Calu3 (cell line): ENCODE results near the gene PRAMEF12. TPM values are rescaled to one million over a fixed set of nuclear protein-coding genes. Genes with fewer than 3 reads are reported as not detected.

Experiments used
- BruUV-seq: library from RNA; stranded (reverse); fragments of 400-500 nt; replicated peaks from 2 replicates; lab custom pipeline; 2021; lab: Mats Ljungman, UMichigan
- CTCF ChIA-PET: fragments of 300-600 bp; sonication (Branson Sonifier 250); formaldehyde crosslinking; loops from one replicate; lab custom pipeline; 2022; ENCODE audit warnings: antibody characterized with exemption; lab: Charles Lee
- DNase-seq: peaks from one replicate; pipeline ENCODE4 v3.0.0; 2022
- H3K27ac Mint-ChIP-seq: one replicate; pipeline ENCODE4 v1.8.0; 2022; ENCODE audit warnings: mixed read lengths; ENCODE audit not compliant: unreplicated experiment
- H3K27me3 Mint-ChIP-seq: one replicate; pipeline ENCODE4 v1.8.0; 2022; ENCODE audit warnings: mixed read lengths; ENCODE audit not compliant: unreplicated experiment
- H3K36me3 Mint-ChIP-seq: one replicate; pipeline ENCODE4 v1.8.0; 2022; ENCODE audit warnings: mild to moderate bottlenecking, moderate library complexity, mixed read lengths; ENCODE audit not compliant: insufficient read depth, unreplicated experiment
- H3K4me1 Mint-ChIP-seq: one replicate; pipeline ENCODE4 v1.8.0; 2022; ENCODE audit warnings: mild to moderate bottlenecking, low read depth, mixed read lengths; ENCODE audit not compliant: unreplicated experiment
- H3K4me3 Mint-ChIP-seq: one replicate; pipeline ENCODE4 v1.8.0; 2022; ENCODE audit warnings: mild to moderate bottlenecking, low read depth, moderate library complexity, mixed read lengths; ENCODE audit not compliant: unreplicated experiment
- H3K9me3 Mint-ChIP-seq: one replicate; pipeline ENCODE4 v1.8.0; 2022; ENCODE audit warnings: low read depth, mixed read lengths; ENCODE audit not compliant: unreplicated experiment
- CTCF ChIP-seq: fragments of 200-600 bp; IDR thresholded peaks from one replicate; pipeline ENCODE4 v1.8.0; 2022; ENCODE audit warnings: antibody characterized with exemption; ENCODE audit not compliant: unreplicated experiment
- intact Hi-C: fragments of 100-400 bp; cut with micrococcal nuclease; formaldehyde crosslinking; loops from one replicate; pipeline ENCODE4 v1.10.0; 2022; ENCODE audit not compliant: unreplicated experiment
- total RNA-seq: library from RNA; stranded (reverse); gene quantifications from 2 replicates; pipeline ENCODE4 v1.2.3, GENCODE V29; 2022

The PRAMEF12 gene
- total RNA-seq, 1 experiment from 2014 or later, result not detected

DNA sequence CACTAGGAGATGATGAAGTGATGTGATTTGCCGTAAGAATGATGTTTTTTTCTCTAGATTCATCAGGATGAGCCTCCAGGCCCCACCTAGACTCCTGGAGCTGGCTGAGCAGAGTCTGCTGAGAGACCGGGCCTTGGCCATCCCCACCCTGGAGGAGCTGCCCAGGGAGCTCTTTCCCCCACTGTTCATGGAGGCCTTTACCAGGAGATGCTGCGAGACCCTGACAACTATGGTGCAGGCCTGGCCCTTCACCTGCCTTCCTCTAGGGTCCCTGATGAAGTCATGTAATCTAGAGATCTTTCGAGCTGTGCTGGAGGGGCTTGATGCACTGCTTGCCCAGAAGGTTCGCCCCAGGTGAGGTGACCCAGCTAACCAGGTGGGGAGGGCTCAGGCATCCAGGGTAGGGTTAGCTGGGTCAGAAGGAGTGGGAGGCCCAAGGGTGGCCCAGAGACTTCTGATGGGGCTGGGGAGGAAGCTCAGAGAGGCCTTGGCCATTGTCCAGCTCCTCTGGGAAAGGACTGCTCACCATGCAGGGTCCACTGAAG is 1.3 kb downstream of the PRAMEF12 start:
- intact Hi-C loops, result no loop called here
- no peak for TF ChIP-seq CTCF
- no peak overlapping the region for H3K4me3 Mint-ChIP-seq
- no peak for DNase-seq
- H3K36me3 Mint-ChIP-seq, result no peaks in the 10 kb centered on the region
- peaks cover 99% of the 10 kb centered on the region for H3K27me3 Mint-ChIP-seq
- BruUV-seq, result no TSS peak
- CTCF ChIA-PET, result no interaction called here
- no peaks in the 10 kb centered on the region for H3K4me1 Mint-ChIP-seq
- no peak overlapping the region for H3K27ac Mint-ChIP-seq
- no peaks in the 10 kb centered on the region for H3K9me3 Mint-ChIP-seq

DNA sequence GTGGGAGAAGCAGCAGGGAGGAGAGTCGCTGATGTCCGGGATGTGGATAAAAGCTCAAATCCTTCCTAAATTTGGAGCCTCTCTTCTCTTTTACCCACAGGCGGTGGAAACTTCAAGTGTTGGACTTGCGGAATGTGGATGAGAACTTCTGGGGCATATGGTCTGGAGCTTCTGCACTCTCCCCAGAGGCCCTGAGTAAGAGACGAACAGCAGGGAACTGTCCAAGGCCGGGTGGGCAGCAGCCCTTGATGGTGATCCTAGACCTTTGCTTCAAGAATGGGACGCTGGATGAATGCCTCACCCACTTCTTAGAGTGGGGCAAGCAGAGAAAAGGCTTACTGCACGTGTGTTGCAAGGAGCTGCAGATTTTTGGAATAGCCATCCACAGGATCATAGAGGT is 1.9 kb downstream of the PRAMEF12 start:
- BruUV-seq, result no TSS peak
- DNase-seq, result no peak
- CTCF ChIA-PET, result no interaction called here
- Mint-ChIP-seq H3K27me3 (peaks cover 93% of the 10 kb centered on the region), H3K4me3 (no peak overlapping the region), H3K4me1 (no peaks in the 10 kb centered on the region), H3K36me3 (no peaks in the 10 kb centered on the region), H3K27ac (no peak overlapping the region), H3K9me3 (no peaks in the 10 kb centered on the region)
- intact Hi-C loops, result no loop called here
- TF ChIP-seq CTCF, result no peak

GRCh38 chr1:12776801-12777557 is 3.4 kb downstream of the PRAMEF12 start:
- CTCF ChIA-PET, result no interaction called here
- Mint-ChIP-seq H3K4me3 (no peak overlapping the region), H3K9me3 (no peaks in the 10 kb centered on the region), H3K27me3 (peaks cover 78% of the 10 kb centered on the region), H3K36me3 (no peaks in the 10 kb centered on the region), H3K4me1 (no peaks in the 10 kb centered on the region), H3K27ac (no peak overlapping the region)
- TF ChIP-seq CTCF, result no peak
- DNase-seq, result no peak
- intact Hi-C loops, result no loop called here
- BruUV-seq, result no TSS peak

DNA sequence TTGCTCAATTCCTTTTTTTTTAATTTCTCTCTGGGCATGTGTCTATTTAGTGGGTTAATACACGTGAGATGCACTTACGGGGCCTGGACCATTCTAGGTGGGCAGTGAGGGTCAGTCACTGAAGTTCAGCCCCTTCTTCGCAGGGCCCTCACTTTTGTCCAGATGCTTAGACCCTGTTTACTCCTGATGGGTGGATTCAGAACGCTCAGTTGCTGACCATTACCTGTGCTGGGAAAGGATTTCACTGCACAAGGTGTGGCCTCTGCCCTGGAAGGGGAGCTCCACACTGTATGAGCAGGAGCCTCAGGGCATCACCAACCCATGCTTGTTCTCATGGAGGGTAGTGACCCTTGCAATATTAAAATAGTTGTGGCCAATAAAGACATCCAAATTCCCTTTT is 4.5 kb downstream of the PRAMEF12 start:
- H3K27ac Mint-ChIP-seq, result no peak overlapping the region
- no TSS peak for BruUV-seq
- H3K4me1 Mint-ChIP-seq, result no peaks in the 10 kb centered on the region
- CTCF ChIA-PET, result no interaction called here
- H3K36me3 Mint-ChIP-seq, result no peaks in the 10 kb centered on the region
- intact Hi-C loops, result no loop called here
- no peak overlapping the region for H3K4me3 Mint-ChIP-seq
- TF ChIP-seq CTCF, result no peak
- no peak for DNase-seq
- H3K9me3 Mint-ChIP-seq, result no peaks in the 10 kb centered on the region
- H3K27me3 Mint-ChIP-seq, result peaks cover 67% of the 10 kb centered on the region
